ENCODE measurements around the gene HOXA3.

Gene HOXA3

GRCh38 chr7:27151931-27152815, at the start of gene HOXA3:
HOXA3 (minus strand) TSS chr7:27152583; CDS start chr7:27110640, 41,943 bp downstream.
- Histone ChIP-seq H3K4me3 (ENCODE audit: low read depth, low read length) (no peak within 1 kb of the TSS), H3K27ac (no peak within 1 kb of the TSS), H3K36me3 (replicated peaks) (no peaks in the 10 kb centered on the region), H3K27me3 (replicated peaks) (peaks cover 95% of the 10 kb centered on the region)
- in situ Hi-C loops (cut with HindIII; ENCODE audit: low pct_ligation_motif_present, low sequenced_read_pairs): no loop called here
- DNase-seq: no peak
- TF ChIP-seq, protein P1, sequence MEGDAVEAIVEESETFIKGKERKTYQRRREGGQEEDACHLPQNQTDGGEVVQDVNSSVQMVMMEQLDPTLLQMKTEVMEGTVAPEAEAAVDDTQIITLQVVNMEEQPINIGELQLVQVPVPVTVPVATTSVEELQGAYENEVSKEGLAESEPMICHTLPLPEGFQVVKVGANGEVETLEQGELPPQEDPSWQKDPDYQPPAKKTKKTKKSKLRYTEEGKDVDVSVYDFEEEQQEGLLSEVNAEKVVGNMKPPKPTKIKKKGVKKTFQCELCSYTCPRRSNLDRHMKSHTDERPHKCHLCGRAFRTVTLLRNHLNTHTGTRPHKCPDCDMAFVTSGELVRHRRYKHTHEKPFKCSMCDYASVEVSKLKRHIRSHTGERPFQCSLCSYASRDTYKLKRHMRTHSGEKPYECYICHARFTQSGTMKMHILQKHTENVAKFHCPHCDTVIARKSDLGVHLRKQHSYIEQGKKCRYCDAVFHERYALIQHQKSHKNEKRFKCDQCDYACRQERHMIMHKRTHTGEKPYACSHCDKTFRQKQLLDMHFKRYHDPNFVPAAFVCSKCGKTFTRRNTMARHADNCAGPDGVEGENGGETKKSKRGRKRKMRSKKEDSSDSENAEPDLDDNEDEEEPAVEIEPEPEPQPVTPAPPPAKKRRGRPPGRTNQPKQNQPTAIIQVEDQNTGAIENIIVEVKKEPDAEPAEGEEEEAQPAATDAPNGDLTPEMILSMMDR (IDR thresholded peaks at IDR 0.05; ENCODE audit: low read depth, low read length, missing control alignments): no peak

- DNase-seq: no peak
- Histone ChIP-seq H3K27me3 (replicated peaks) (peaks cover 92% of the 10 kb centered on the region), H3K36me3 (replicated peaks) (no peaks in the 10 kb centered on the region), H3K4me3 (ENCODE audit: low read depth, low read length) (no peak overlapping the region), H3K27ac (no peak overlapping the region)
- TF ChIP-seq, protein P1 (IDR thresholded peaks at IDR 0.05; ENCODE audit: low read depth, low read length, missing control alignments): no peak
- in situ Hi-C loops (cut with HindIII; ENCODE audit: low pct_ligation_motif_present, low sequenced_read_pairs): loop anchor here (25.0 kb wide), 1 partner anchor 386 kb away; no protein-coding TSS in a partner anchor
These were observed 49.2 kb upstream of the HOXA3 start for GRCh38 chr7:27201580-27202017.

GRCh38 chr7:27200761-27201579, 48.6 kb upstream of the HOXA3 start:
- Histone ChIP-seq H3K27ac (no peak overlapping the region), H3K27me3 (replicated peaks) (peaks cover 91% of the 10 kb centered on the region), H3K36me3 (replicated peaks) (no peaks in the 10 kb centered on the region), H3K4me3 (ENCODE audit: low read depth, low read length) (no peak overlapping the region)
- no peak for DNase-seq
- TF ChIP-seq, protein P1 (IDR thresholded peaks at IDR 0.05; ENCODE audit: low read depth, low read length, missing control alignments): no peak
- in situ Hi-C loops (cut with HindIII; ENCODE audit: low pct_ligation_motif_present, low sequenced_read_pairs): loop anchor here (25.0 kb wide), 1 partner anchor 386 kb away; no protein-coding TSS in a partner anchor

- H3K27ac ChIP-seq: no peak within 1 kb of the TSS
- peaks cover 91% of the 10 kb centered on the region for H3K27me3 ChIP-seq (replicated peaks)
- H3K36me3 ChIP-seq (replicated peaks): no peaks in the 10 kb centered on the region
- DNase-seq: no peak
- TF ChIP-seq, protein P1 (IDR thresholded peaks at IDR 0.05; ENCODE audit: low read depth, low read length, missing control alignments): no peak
- no peak within 1 kb of the TSS for H3K4me3 ChIP-seq (ENCODE audit: low read depth, low read length)
- in situ Hi-C loops (cut with HindIII; ENCODE audit: low pct_ligation_motif_present, low sequenced_read_pairs): loop anchor here (25.0 kb wide), 1 partner anchor 387 kb away; no protein-coding TSS in a partner anchor
These were observed 47.7 kb upstream of the HOXA3 start, which contains the start of gene HOXA13 for GRCh38 chr7:27199849-27200760. HOXA13 (minus strand) TSS chr7:27200091; CDS start chr7:27200077, 14 bp downstream.
